OCI-LY1 (cell line): ENCODE data around the gene KBTBD12.
A peak's percentile ranks its signal among the peaks of the same experiment; 100 is the strongest.

Source experiments
- H2AFZ ChIP-seq: fragments of 200-600 bp; sonication (generic), shearing (Covaris generic); 2 replicates; pipeline ENCODE4 v1.6.0; 2014; ENCODE audit warnings: antibody characterized with exemption, mild to moderate bottlenecking, low read length
- H3F3A ChIP-seq: fragments of 200-600 bp; sonication (generic), shearing (Covaris generic); 2 replicates; pipeline ENCODE4 v1.6.0; 2014; ENCODE audit warnings: mild to moderate bottlenecking, antibody characterized with exemption, low read length, moderate library complexity; ENCODE audit not compliant: insufficient read depth
- H3K27ac ChIP-seq: fragments of 200-600 bp; sonication (generic); 2 replicates; pipeline ENCODE4 v1.5.1; 2014; ENCODE audit warnings: low read length, mixed run types, mild to moderate bottlenecking, low read depth; ENCODE audit not compliant: poor library complexity, severe bottlenecking
- H3K27me3 ChIP-seq: fragments of 200-600 bp; sonication (generic); 2 replicates; pipeline ENCODE4 v1.6.0; 2014; ENCODE audit warnings: antibody characterized with exemption, mild to moderate bottlenecking, low read length, moderate library complexity; ENCODE audit not compliant: insufficient read depth
- H3K36me3 ChIP-seq: fragments of 200-600 bp; sonication (generic); 2 replicates; pipeline ENCODE4 v1.6.1; 2014; ENCODE audit warnings: mild to moderate bottlenecking, antibody characterized with exemption, low read length, moderate library complexity, mixed read lengths; ENCODE audit not compliant: insufficient read depth
- H3K4me1 ChIP-seq: fragments of 200-600 bp; sonication (generic); 2 replicates; pipeline ENCODE4 v1.5.1; 2014; ENCODE audit warnings: mild to moderate bottlenecking, low read length, moderate library complexity; ENCODE audit not compliant: insufficient read depth, severe bottlenecking
- H3K4me2 ChIP-seq: fragments of 200-600 bp; sonication (generic), shearing (Covaris generic); 2 replicates; pipeline ENCODE4 v1.6.1; 2014; ENCODE audit warnings: low read length
- H3K4me3 ChIP-seq: fragments of 200-600 bp; sonication (generic); 2 replicates; pipeline ENCODE4 v1.5.1; 2014; ENCODE audit warnings: low read length, low read depth, mild to moderate bottlenecking, mixed read lengths; ENCODE audit not compliant: poor library complexity, severe bottlenecking
- H3K79me2 ChIP-seq: fragments of 200-600 bp; shearing (Covaris generic); 2 replicates; pipeline ENCODE4 v1.6.1; 2016; ENCODE audit warnings: mixed run types, low read length, mixed read lengths; ENCODE audit not compliant: insufficient read depth
- H3K9ac ChIP-seq: fragments of 200-600 bp; sonication (generic), shearing (Covaris generic); 2 replicates; pipeline ENCODE4 v1.6.1; 2014; ENCODE audit warnings: mild to moderate bottlenecking, low read length, mixed read lengths
- H3K9me2 ChIP-seq: fragments of 200-600 bp; sonication (generic), shearing (Covaris generic); 2 replicates; pipeline ENCODE4 v1.6.1; 2014; ENCODE audit warnings: low read depth, mild to moderate bottlenecking, low read length, mixed read lengths
- H3K9me3 ChIP-seq: fragments of 200-600 bp; shearing (Covaris generic); 2 replicates; pipeline ENCODE4 v1.6.1; 2014; ENCODE audit warnings: low read length, mixed read lengths
- H4K20me1 ChIP-seq: fragments of 200-600 bp; sonication (generic), shearing (Covaris generic); 2 replicates; pipeline ENCODE4 v1.6.0; 2016; ENCODE audit warnings: mild to moderate bottlenecking, low read length; ENCODE audit not compliant: insufficient read depth
- EZH2 ChIP-seq: fragments of 200-600 bp; sonication (generic), shearing (Covaris generic); IDR thresholded peaks from 2 replicates; pipeline ENCODE4 v1.8.0; 2017; ENCODE audit warnings: borderline replicate concordance, mixed run types, mild to moderate bottlenecking, antibody characterized with exemption, low read length, moderate library complexity, mixed read lengths
- TF ChIP-seq, protein P1 (sequence below): fragments of 200-600 bp; sonication (generic), shearing (Covaris generic); IDR thresholded peaks from 2 replicates; pipeline ENCODE4 v1.5.1; 2017; ENCODE audit warnings: mild to moderate bottlenecking, antibody characterized with exemption, low read length, moderate library complexity, mixed read lengths

The KBTBD12 gene

DNA sequence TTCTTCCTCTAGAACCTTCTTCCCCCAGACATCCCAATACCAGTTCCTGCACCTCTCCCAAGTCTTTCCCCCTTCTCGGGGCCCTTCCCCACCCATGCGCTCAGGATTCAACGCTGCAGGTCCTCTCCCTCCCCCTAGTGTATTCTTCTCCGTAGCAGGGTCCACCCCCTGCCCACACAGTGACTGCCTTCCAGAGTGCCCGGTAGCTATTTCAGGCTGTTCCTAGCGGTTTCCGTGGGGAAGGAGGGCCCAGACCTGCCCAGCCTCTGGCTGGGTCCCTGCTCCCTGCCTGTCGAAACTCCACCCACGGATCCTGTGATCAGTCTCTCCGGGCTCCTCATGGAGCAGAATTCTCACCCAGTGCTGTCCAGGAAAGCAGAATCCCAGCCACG is 92.0 kb downstream of the KBTBD12 start:
- H3K4me2 ChIP-seq: no peak overlapping the region
- H2AFZ ChIP-seq: no peak overlapping the region
- no peaks in the 10 kb centered on the region for H3K9me2 ChIP-seq
- no peak overlapping the region for H3K27ac ChIP-seq
- no peaks in the 10 kb centered on the region for H3K4me1 ChIP-seq
- H3K79me2 ChIP-seq: no peaks in the 10 kb centered on the region
- no peaks in the 10 kb centered on the region for H3K27me3 ChIP-seq
- TF ChIP-seq EZH2: no peak
- TF ChIP-seq, protein P1, sequence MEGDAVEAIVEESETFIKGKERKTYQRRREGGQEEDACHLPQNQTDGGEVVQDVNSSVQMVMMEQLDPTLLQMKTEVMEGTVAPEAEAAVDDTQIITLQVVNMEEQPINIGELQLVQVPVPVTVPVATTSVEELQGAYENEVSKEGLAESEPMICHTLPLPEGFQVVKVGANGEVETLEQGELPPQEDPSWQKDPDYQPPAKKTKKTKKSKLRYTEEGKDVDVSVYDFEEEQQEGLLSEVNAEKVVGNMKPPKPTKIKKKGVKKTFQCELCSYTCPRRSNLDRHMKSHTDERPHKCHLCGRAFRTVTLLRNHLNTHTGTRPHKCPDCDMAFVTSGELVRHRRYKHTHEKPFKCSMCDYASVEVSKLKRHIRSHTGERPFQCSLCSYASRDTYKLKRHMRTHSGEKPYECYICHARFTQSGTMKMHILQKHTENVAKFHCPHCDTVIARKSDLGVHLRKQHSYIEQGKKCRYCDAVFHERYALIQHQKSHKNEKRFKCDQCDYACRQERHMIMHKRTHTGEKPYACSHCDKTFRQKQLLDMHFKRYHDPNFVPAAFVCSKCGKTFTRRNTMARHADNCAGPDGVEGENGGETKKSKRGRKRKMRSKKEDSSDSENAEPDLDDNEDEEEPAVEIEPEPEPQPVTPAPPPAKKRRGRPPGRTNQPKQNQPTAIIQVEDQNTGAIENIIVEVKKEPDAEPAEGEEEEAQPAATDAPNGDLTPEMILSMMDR: no peak
- no peak overlapping the region for H3K4me3 ChIP-seq
- H3K9me3 ChIP-seq: no peaks in the 10 kb centered on the region
- H3K9ac ChIP-seq: no peak overlapping the region
- H3K36me3 ChIP-seq: no peaks in the 10 kb centered on the region
- H3F3A ChIP-seq: no peaks in the 10 kb centered on the region
- no peaks in the 10 kb centered on the region for H4K20me1 ChIP-seq

DNA sequence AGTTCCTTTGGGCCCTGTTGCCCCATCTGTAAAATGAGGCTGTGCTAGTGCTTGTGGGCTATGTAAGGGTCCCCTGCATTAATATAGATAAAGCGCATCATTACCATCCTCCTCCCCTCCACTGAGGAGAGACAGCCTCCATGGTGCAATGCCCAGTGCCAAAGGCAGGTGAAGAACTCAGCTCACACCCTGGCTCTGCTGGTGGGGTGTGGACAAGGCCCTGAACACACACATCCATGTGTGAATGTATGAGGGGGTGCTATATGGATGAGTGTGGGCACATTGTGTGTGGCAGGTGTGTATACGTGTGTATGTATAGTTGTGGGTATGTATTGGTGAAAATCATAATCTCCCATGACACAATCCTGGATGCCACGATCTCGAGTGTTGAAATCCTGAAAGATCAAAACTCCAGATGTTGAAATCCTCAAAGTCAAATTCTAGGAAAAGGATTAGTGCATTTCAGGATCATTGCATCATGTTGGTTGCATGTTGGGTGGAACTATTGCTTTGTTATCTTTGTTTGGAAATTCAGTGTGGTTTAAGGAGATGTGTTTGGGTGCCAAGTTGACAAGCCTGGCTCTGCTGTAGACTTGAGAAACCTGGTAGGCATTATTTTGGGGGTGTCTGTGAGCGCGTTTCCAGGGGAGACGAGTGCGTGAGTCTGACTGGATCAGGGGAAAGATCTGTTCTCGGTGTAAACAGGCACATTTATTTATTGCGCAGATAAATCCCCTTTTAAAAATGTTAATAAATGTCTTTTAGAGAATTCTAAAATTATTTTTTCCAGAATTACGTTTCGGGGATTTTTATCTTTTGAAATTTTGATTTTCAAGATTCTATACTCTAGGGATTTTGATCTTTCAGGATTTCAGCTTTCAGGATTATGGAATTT is 95.2 kb downstream of the KBTBD12 start:
- no peak overlapping the region for H3K4me2 ChIP-seq
- TF ChIP-seq, protein P1: no peak
- TF ChIP-seq EZH2: no peak

DNA sequence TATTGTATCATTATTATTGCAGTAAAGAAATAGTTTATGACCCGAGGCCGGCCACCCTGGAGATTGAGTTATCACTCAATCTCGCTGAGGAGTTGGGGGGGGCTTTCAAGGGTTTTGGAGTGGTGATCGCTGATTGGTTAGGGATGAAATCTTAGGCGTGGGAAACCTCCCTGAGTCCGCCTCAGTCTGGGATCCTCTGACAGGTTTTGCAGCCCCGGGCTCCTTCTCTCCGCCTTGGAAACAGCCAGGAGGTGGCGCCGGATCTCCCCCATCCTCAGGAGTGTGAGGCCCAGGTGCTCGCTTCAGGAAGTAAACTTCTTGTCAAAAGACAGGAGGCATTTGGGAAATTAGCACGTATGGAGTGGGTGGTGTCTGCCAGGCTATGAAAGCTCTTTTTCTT is 96.1 kb downstream of the KBTBD12 start:
- H3K27me3 ChIP-seq: no peaks in the 10 kb centered on the region
- no peak overlapping the region for H2AFZ ChIP-seq
- H3F3A ChIP-seq: no peaks in the 10 kb centered on the region
- H4K20me1 ChIP-seq: no peaks in the 10 kb centered on the region
- H3K4me3 ChIP-seq: no peak overlapping the region
- no peaks in the 10 kb centered on the region for H3K9me2 ChIP-seq
- no peaks in the 10 kb centered on the region for H3K9me3 ChIP-seq
- TF ChIP-seq EZH2: no peak
- TF ChIP-seq, protein P1: peak; percentile 33; the same call in 1 of the 2 replicates
- no peak overlapping the region for H3K9ac ChIP-seq
- H3K4me1 ChIP-seq: no peaks in the 10 kb centered on the region
- H3K27ac ChIP-seq: no peak overlapping the region
- no peaks in the 10 kb centered on the region for H3K36me3 ChIP-seq
- no peaks in the 10 kb centered on the region for H3K79me2 ChIP-seq
- H3K4me2 ChIP-seq: no peak overlapping the region

More for the DNA sequence above, 95.2 kb downstream of the KBTBD12 start:
- Histone ChIP-seq H3K4me1 (no peaks in the 10 kb centered on the region), H3K9me2 (no peaks in the 10 kb centered on the region), H3K9ac (no peak overlapping the region), H3K27me3 (no peaks in the 10 kb centered on the region), H3K27ac (no peak overlapping the region), H3K79me2 (no peaks in the 10 kb centered on the region), H3F3A (no peaks in the 10 kb centered on the region), H4K20me1 (no peaks in the 10 kb centered on the region), H2AFZ (no peak overlapping the region), H3K36me3 (no peaks in the 10 kb centered on the region), H3K9me3 (no peaks in the 10 kb centered on the region), H3K4me3 (no peak overlapping the region)
